ENCODE data around the gene ZIM2. TPM values are rescaled to one million over a fixed set of nuclear protein-coding genes. Genes with fewer than 3 reads are reported as not detected.

ZIM2 gene
- total RNA-seq, 1 donor from 2014 or later = not detected

GRCh38 chr19:56823956-56824355, 16.6 kb downstream of the ZIM2 start:
- DNase-seq (ENCODE audit: extremely low spot score, unreplicated experiment) = no peak
- Mint-ChIP-seq H3K36me3 (no peaks in the 10 kb centered on the region), H3K4me3 (no peak overlapping the region), H3K4me1 (ENCODE audit: unreplicated experiment) (no peaks in the 10 kb centered on the region), H3K27me3 (no peaks in the 10 kb centered on the region), H3K9me3 (peaks cover 9% of the 10 kb centered on the region), H3K27ac (no peak overlapping the region)
- TF ChIP-seq CTCF (conservative IDR thresholded peaks at IDR 0.05) = no peak

- Mint-ChIP-seq H3K27me3 (no peaks in the 10 kb centered on the region), H3K36me3 (no peaks in the 10 kb centered on the region)
These were observed 17.1 kb downstream of the ZIM2 start for GRCh38 chr19:56823417-56823816.

DNA sequence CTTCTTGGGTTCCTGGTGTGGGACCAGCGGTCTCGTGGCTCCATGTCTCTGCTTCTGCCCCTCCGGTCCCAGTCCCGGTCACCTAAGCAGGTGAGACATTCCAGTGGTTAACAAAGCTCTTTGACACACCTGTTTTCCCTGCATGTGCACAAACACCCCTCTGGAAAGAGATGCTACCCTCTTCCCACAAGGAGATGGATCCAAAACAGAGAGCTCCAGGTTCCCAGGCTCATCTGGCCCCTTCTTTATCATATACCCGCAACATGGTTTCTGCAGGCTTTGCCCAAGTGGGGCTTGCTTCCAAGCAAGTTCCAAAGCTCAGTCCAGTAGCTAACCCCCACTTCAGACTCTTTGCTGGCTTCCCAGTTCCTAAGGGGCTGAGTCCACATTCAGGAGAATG, 17.8 kb downstream of the ZIM2 start:
- peaks cover 14% of the 10 kb centered on the region for H3K9me3 Mint-ChIP-seq
- TF ChIP-seq CTCF (conservative IDR thresholded peaks at IDR 0.05) = no peak
- H3K4me1 Mint-ChIP-seq (ENCODE audit: unreplicated experiment) = no peaks in the 10 kb centered on the region
- no peak for DNase-seq (ENCODE audit: extremely low spot score, unreplicated experiment)
- H3K4me3 Mint-ChIP-seq = no peak overlapping the region
- H3K36me3 Mint-ChIP-seq = no peaks in the 10 kb centered on the region
- no peaks in the 10 kb centered on the region for H3K27me3 Mint-ChIP-seq
- H3K27ac Mint-ChIP-seq = no peak overlapping the region

More at GRCh38 chr19:56823417-56823816, 17.1 kb downstream of the ZIM2 start:
- H3K4me3 Mint-ChIP-seq = no peak overlapping the region
- H3K9me3 Mint-ChIP-seq = peaks cover 14% of the 10 kb centered on the region
- no peak overlapping the region for H3K27ac Mint-ChIP-seq
- TF ChIP-seq CTCF (conservative IDR thresholded peaks at IDR 0.05) = no peak
- DNase-seq (ENCODE audit: extremely low spot score, unreplicated experiment) = no peak
- H3K4me1 Mint-ChIP-seq (ENCODE audit: unreplicated experiment) = no peaks in the 10 kb centered on the region

DNA sequence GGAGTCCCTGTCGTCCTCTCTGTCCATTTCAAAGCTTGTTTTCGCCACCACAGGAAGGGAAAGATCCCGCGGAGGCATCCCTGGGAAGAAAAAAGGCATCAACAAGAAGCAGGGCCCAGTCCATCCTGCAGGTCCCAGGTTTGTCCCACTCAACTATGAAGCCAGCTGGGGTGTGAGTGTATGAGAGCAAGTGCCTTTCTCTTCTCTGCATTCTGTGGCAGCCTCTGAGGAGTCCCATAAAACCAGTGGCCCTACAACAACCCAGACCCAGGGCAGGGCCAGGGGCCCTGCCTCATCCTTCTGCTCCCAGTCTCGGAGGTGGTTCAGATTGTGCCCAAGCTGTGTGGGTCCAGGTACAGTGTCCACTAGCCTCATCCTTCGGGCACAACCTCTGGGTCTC, 18.9 kb downstream of the ZIM2 start:
- Mint-ChIP-seq H3K27me3 (no peaks in the 10 kb centered on the region), H3K9me3 (peaks cover 18% of the 10 kb centered on the region), H3K4me3 (no peak overlapping the region), H3K27ac (no peak overlapping the region), H3K36me3 (no peaks in the 10 kb centered on the region), H3K4me1 (ENCODE audit: unreplicated experiment) (no peaks in the 10 kb centered on the region)
- TF ChIP-seq CTCF (conservative IDR thresholded peaks at IDR 0.05) = no peak
- DNase-seq (ENCODE audit: extremely low spot score, unreplicated experiment) = no peak

GRCh38 chr19:56821209-56821608, 19.3 kb downstream of the ZIM2 start:
- DNase-seq (ENCODE audit: extremely low spot score, unreplicated experiment) = no peak
- H3K4me1 Mint-ChIP-seq (ENCODE audit: unreplicated experiment) = no peaks in the 10 kb centered on the region
- no peaks in the 10 kb centered on the region for H3K36me3 Mint-ChIP-seq
- peaks cover 20% of the 10 kb centered on the region for H3K9me3 Mint-ChIP-seq
- no peak overlapping the region for H3K4me3 Mint-ChIP-seq
- H3K27ac Mint-ChIP-seq = no peak overlapping the region
- TF ChIP-seq CTCF (conservative IDR thresholded peaks at IDR 0.05) = no peak
- no peaks in the 10 kb centered on the region for H3K27me3 Mint-ChIP-seq

GRCh38 chr19:56819166-56819565, 21.4 kb downstream of the ZIM2 start:
- no peaks in the 10 kb centered on the region for H3K27me3 Mint-ChIP-seq
- H3K4me3 Mint-ChIP-seq = no peak overlapping the region
- TF ChIP-seq CTCF (conservative IDR thresholded peaks at IDR 0.05) = no peak
- H3K4me1 Mint-ChIP-seq (ENCODE audit: unreplicated experiment) = no peaks in the 10 kb centered on the region
- no peaks in the 10 kb centered on the region for H3K36me3 Mint-ChIP-seq
- H3K27ac Mint-ChIP-seq = no peak overlapping the region
- peaks cover 20% of the 10 kb centered on the region for H3K9me3 Mint-ChIP-seq
- no peak for DNase-seq (ENCODE audit: extremely low spot score, unreplicated experiment)

Data from type B pancreatic cell (in vitro differentiated cells).